Hematopoietic multipotent progenitor cell (in vitro differentiated cells): Measurements from ENCODE around the gene ASGR2. TPM values are rescaled to one million over a fixed set of nuclear protein-coding genes. Genes with fewer than 3 reads are reported as not detected.
"Not testable (repeated sequence)": the region's sequence is repeated elsewhere in the genome, so short reads cannot be mapped to it uniquely, and the experiment has no call there.

ENCODE experiments used
- DNase-seq, 3 donors: peaks; one replicate each; pipeline ENCODE4 v3.0.0-alpha.2; 2011 to 2015; ENCODE audit warnings: low read depth in 2 of 3, low spot score in 2 of 3
- total RNA-seq: library from RNA; depleted of rRNA; stranded (reverse); fragments of >200 nt; gene quantifications from one replicate; pipeline ENCODE4 v1.2.3, GENCODE V29; 2012

Gene ASGR2
- total RNA-seq, 1 donor = 0.54 TPM

GRCh38 chr17:7127501-7127900 lies 12.9 kb upstream of the ASGR2 start:
- not testable (repeated sequence) for DNase-seq

- not testable (repeated sequence) for DNase-seq
Observed at GRCh38 chr17:7126386-7126785, 11.8 kb upstream of the ASGR2 start.

- no peak for DNase-seq
Observed at GRCh38 chr17:7124923-7125322, 10.3 kb upstream of the ASGR2 start.

GRCh38 chr17:7123844-7124243 lies 9.2 kb upstream of the ASGR2 start:
- DNase-seq = no peak

GRCh38 chr17:7122381-7122780 lies 7.8 kb upstream of the ASGR2 start:
- no peak for DNase-seq

- not testable (repeated sequence) for DNase-seq
Observed at GRCh38 chr17:7120635-7121034, 6.0 kb upstream of the ASGR2 start.

GRCh38 chr17:7120123-7120522 lies 5.5 kb upstream of the ASGR2 start:
- no peak for DNase-seq

GRCh38 chr17:7119314-7119713 lies 4.7 kb upstream of the ASGR2 start:
- DNase-seq = no peak

- peak in 1 of 3 donors; percentile 16 for DNase-seq
Observed at GRCh38 chr17:7114875-7115614, 423 bp upstream of the ASGR2 start.

- DNase-seq = no peak
Observed at GRCh38 chr17:7113273-7114071, 1.1 kb downstream of the ASGR2 start.

- no peak for DNase-seq
Observed at GRCh38 chr17:7112510-7113108, 2.0 kb downstream of the ASGR2 start.

GRCh38 chr17:7111784-7112509 lies 2.7 kb downstream of the ASGR2 start:
- peak in 1 of 3 donors; percentile 32 for DNase-seq

- no peak for DNase-seq
Observed at GRCh38 chr17:7110617-7111306, 3.9 kb downstream of the ASGR2 start.

GRCh38 chr17:7109461-7110322 lies 4.9 kb downstream of the ASGR2 start:
- no peak for DNase-seq

GRCh38 chr17:7108981-7109380 lies 5.6 kb downstream of the ASGR2 start:
- DNase-seq = no peak

GRCh38 chr17:7108560-7108925 lies 6.1 kb downstream of the ASGR2 start:
- no peak for DNase-seq

- no peak for DNase-seq
Observed at GRCh38 chr17:7107795-7108559, 6.6 kb downstream of the ASGR2 start.

GRCh38 chr17:7107012-7107754 lies 7.4 kb downstream of the ASGR2 start:
- DNase-seq = no peak
